HuH-7.5 (cell line): Measurements from ENCODE around the gene ADGRV1.
"Not testable (repeated sequence)": the region's sequence is repeated elsewhere in the genome, so short reads cannot be mapped to it uniquely, and the experiment has no call there.

Source experiments
- DNase-seq: peaks from one replicate; pipeline ENCODE4 v3.0.0; 2011; ENCODE audit warnings: low spot score

Gene ADGRV1

DNA sequence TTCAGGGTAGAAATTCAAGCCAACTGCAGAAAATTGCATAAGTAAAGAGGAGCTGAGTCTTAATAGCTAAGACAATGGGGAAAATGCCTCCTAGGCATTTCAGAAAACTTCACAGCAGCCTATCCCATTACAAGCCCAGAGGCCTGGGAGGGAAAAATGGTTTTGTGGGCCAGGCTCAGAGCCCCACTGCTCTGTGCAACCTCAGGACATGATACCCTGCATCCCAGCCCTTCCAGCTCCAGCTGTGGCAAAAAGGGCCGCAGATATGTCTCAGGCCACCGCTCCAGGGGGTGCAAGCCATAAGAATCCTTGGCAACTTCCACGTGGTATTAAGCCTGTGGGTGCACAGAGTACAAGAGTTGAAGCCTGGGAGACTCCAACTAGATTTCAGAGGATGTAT, 437.5 kb downstream of the ADGRV1 start:
- DNase-seq = no peak

DNA sequence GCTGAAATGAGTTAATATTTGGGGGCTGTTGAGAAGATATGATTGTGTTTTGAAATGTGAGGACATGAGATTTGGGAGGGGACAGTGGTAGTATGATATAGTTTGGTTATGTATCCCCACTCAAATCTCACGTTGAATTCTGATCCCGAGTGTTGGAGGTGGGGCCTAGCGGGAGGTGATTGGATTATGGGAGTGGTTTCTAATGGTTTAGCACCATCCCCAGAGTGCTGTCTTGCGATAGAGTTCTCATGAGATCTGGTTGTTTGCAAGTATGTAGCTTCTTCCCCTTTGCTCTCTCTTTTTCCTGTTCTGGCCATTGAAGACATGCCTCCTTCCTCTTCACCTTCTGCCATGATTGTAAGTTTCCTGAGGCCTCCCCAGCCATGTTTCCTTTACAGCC, 438.5 kb downstream of the ADGRV1 start:
- DNase-seq = no peak

DNA sequence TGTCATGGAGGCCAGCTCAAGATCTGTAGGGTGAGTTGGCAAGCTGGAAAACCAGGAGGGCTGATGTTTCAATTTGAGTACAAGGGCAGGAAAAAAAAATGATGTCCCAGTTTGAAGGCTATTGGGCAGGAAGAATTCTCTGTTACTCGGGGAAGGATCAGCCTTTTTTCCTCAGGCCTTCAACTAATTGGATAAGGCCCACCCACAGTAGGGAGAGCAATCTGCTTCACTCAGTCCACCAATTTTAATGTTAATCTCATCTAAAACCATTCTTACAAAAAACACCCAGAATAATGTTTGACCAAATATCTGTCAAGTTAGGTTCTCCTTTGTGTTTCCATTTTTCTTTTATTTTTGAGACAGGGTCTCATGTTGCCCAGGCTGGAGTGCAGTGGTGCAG, 442.1 kb downstream of the ADGRV1 start:
- DNase-seq = no peak

DNA sequence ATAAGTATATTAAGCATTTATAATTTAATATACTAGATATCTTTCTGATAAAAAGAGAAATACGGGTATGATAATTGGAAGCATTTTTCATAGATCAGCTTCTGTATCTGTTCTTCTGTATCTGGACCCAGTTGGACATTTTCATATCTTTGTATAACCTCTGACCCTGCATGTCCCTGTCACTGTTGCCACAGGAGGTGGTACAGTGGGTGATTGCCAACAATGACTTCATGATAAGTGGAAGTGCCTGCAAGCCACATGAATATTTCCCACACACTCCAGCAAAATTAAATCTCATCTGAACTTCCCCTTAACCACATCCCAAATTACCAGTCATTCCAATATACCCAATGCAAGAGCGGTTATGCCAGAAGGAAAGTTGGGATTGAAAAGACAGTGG, 448.1 kb downstream of the ADGRV1 start:
- no peak for DNase-seq

DNA sequence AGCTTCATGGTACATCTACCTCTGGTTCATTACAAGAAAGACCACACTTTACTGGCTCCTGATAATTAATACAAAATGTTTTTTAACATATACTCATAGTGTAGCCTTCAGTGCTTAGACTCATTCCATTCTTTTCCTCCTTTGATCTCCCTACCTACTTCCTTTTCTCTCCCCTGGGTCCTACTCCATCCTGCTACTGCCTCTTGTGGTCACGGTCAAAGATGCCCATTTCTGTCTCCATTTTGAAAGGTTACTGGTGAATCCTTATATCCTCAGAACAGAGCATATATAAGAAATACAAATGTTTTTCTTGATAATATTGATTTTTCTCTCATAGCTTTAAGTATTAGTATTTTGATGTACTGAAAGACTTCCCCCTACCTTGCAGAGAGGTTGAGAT, 448.7 kb downstream of the ADGRV1 start:
- no peak for DNase-seq

DNA sequence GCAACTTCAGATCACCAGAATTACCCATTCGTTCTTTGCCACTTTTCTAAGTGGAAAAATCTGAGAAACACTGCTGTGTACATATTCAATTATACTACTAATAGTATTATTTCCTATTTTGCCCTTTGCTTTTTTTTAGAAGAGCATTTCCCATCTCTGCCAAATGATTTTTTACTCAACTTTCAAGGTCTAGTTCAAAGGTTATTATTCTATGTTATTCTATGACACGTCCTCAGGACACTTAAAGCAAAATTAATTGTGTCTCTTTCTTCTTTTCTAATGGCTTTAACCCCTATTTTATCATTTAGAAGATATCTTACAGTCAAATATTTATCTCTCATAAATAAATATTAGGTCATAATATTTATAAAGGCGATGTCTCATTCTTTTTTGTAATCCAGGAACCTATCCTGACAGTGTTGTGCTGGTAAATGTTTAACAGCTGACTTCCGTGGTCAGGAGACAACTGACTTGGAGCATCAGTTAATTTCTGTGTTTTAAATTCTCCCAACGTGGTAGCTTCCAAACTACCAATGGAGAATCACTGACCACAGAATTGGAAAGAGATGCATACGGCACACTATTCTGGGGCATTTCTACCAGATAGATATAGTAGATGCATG, 449.3 kb downstream of the ADGRV1 start:
- DNase-seq = no peak

DNA sequence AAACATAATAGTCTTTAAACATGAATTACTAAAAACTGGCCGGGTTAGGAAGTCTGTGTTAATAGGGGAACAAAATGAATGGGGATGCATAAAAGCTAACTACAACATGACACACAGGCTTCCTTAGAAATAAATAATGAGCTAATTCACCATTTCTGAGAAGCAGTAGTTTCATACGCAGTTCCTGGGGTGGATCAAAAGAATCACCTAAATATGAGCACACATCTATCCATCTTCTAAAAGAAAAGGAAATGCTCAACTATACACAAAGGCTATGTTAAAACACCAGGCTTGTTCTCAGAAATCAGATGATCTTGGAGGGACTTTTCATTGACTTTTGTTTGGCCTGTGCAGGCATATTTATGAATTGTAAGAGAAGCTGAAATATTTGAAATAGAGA, 451.5 kb downstream of the ADGRV1 start:
- DNase-seq = no peak

DNA sequence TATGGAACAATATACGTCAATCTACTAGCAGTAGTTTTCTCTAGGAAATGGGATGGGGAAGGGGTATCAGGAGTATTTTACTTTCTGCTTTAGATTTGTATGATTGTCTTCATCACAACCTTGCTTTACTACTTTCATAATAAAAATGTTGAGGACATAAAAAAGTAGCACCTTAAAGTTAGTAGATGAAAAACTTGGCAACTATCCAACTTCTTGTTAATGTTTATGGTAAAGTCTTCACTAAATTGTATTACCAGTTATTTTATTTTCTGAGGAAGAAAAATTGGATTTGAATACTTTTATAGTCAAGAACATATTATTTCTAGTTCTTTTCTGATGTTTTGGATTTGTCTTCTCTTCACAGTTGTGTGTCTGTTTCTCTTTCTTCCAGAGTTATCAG, 452.4 kb downstream of the ADGRV1 start:
- no peak for DNase-seq

DNA sequence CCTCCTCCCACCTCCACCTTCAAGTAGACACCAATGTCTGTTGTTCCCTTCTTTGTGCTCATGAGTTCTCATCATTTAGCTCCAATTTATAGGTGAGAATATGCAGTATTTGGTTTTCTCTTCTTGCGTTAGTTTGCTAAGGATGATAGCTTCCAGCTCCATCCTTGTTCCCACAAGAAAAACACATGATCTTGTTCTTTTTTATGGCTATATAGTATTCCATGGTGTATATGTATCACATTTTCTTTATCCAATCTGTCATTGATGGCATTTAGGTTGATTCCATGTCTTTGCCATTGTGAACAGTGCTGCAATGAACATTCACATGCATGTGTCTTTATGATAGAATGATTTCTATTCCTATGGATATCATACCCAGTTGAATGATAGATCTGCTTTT, 454.3 kb downstream of the ADGRV1 start:
- DNase-seq = not testable (repeated sequence)

DNA sequence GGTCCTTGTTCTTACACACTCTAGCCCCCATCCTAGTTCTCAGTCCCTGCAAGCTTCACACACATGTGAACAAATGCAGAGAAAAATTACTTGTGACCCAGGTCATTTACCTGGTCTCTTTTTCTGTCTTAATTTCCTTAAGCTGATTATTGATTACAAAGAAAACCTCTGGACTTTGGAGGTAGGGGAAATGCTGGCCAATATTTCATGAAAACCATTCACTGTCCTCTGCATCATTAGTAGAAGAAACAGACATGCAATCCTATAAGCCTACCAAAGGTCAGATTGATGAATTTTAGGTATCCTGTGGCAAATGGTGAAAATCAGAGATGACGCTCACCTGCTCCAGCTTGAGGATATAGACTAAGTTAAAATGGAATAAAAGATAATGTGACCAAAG, 457.7 kb downstream of the ADGRV1 start:
- no peak for DNase-seq

DNA sequence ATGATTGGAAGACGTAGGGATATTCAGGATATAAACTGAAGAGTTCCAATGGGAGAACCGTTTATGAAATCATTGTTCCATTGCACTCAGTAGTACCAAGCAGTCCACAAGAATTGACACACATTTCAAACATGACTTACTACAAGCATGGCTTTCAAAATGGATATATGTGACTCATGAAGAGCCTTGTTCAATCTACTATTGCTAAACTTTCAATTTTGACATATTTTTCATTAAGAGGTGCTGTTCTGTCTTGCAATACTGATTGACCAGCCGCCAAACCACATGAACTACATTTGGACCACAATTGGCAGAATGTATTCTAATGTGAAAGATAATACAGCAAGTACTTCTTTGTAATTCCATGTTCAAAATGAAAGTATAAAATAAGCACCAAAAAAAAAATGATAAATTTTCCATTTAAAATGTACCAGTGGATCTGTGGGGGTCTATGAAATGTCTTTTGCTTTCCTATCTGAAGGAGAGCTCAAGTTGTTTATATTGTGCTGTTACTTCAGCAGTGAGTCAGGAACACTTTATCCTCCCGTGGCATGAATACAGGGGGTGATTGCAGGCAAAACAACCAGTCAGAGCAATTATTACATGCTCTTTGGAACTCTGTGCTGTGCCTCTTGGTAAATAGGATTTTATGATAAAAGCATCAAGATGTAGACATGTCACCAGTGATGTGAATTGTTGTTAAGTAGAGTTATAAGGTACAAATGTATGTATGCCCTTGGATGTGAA, 458.5 kb downstream of the ADGRV1 start:
- no peak for DNase-seq

DNA sequence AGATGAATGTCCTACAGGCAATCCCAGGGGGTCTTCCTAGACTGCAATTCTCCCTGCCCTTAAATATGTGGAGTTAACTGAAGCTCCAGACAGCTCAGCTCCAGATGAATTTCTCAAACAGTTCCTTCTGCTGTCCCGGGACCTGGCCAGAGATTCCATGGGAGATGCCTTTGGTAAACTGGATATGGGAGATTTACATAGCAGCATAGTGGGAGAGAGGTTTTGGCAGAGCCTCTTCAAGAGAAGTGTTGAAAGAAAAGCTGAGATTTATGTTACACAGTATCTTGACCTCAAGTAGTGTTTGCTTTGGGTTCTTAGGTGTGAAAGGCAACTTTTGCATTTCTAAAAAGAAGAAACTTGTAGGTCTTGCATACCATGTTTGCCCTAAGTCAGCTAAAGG, 459.6 kb downstream of the ADGRV1 start:
- DNase-seq = no peak

DNA sequence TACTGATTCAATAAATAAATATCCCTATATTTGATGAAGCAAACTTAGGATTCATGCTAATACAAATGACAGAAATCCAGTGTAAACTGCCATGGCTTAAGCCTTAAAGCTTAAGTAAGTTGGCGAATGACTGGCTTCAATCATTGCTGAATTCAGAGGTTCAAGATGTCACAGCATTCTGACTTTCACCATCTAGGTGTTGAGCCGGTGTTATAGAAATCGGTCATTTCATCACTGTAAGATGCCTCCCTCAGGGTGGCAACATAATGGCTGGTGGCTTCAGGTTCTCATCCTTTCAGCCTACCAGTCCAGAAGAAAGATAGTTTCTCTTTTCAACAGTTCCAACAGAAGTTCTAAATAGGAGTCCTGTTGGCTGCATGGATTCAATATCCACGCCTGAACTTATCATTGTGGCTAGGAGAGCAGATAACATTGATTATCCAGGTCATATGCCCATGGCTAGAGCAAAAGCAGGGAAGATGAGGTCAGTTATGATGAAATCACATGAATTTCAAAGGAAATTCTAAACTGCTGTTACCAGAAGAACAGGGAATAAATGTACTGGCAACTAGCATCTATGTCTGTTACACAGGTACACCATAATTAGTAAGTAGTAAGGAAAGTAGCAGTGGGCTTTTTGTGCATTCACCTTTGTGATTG, 460.2 kb downstream of the ADGRV1 start:
- DNase-seq = no peak

DNA sequence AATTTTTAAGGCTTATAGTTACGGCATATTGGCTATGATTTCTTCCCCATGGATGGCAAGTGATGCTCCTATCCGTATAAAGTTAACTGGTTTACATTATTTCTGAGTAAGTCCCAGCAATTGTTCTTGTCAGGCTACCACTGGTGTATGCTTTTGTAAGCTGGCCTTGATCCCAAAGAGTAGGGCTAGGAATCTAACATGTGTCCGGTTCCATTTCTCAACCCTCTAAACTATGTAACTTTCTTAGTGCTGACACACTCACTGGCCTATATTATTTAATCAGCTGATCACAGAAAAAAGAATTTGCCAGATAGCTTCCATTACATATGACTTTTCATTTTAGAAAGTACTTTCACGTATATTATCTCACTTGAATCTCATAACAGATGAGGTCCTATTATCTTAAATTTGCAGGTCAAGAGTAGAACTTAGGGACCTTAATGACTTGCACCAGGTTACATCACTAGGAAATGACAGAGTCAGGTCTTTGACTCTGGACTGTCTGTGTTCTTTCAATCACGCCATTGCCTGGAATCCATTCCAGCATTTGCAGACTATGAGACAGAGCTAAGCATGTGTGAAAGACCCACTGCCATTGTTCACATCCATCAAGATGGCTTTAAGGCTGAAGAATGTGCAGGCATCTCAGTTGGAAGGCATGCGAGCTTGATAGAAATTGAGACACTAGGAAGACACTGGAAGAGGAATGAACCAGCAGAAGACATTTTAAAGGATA, 461.6 kb downstream of the ADGRV1 start:
- no peak for DNase-seq

DNA sequence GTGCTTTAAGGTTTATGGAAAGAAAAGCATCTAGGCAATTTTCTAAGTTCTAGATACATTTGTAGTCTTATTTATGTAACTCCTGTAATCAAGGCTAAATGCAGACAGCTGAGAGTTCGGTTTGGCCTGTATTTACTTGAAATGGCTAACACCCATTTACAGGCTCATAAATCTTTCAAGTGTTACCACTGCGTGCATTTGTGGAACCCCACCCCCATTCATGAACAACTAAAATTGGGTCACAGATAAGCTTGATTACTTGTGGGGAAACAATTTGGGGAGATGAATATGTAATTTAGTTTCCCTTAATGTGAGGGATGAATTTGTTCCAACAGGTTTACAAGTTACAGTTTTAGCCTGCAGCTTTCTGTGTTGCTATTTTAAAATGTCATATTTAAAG, 463.9 kb downstream of the ADGRV1 start:
- no peak for DNase-seq

DNA sequence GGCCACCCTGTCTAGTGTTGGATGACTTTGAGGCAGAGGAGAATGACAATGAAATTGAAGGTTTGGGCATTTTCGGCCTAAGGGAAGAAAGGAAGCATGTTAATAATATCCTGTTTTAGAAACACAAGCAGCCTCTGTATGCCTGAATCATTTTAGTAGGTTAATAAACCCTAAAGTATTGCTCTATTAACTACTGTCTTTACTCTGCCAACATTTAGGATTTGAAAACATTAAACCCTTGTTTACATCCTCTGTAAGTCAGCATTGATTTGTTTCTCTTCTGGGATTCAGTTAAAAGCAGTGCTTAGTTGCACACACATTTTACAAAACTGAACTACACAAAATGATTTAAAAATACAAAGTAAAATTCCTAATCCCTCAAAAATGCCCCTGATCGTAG, 465.6 kb downstream of the ADGRV1 start:
- no peak for DNase-seq

DNA sequence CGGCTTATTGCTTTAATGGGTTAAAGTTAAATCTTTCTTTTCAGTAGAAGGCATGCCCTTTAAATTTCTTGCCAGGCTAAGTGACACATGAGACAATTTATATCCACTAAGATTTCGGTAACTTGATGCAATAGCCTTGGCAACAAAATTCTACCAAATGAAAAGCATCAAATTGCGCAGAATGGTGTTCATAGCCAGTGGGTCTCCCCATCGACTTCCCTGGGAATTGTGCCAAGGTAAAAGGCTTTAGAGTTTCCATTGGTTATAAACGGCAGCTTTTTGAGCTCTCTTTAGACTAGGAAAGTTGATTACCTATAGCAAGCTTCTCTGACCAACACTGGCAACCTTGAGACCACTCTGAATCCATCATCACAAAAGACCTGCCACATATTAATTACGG, 466.1 kb downstream of the ADGRV1 start:
- no peak for DNase-seq

DNA sequence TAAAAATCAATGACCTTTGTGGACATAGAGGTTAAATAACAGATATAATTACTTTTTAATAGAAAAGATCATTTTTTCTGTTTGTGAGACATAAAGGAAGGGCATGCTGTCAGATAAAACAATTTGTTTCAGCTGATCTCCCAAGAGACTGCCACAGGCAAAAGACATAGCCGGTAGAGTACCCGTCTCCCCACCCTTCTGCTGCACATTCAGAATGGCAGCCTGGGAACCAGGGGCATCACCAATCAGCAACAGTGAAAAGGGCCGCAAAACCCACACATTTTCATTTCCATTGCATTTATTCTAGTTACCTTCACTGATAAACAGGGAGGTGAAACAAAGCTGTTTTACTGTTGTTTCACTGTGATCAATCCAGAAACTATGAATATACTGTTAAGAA, 466.9 kb downstream of the ADGRV1 start:
- DNase-seq = no peak

DNA sequence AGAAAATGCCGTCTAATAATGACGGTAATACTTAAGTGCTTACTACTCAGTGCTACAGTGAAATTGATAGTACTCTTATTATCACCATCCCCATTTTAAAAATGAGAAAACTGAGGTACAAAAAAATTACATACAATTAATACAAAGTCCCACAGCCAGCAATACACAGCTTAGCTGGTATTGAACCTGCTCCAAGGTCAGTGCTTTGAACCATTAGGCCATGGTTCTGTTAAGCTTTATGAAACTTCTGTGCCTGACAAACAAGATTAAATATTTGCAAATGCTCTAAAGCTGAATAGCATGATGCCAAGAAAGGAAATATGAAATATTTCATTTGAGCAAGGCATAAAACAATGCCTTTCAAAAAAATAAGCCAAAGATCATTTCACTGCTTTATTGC, 467.4 kb downstream of the ADGRV1 start:
- DNase-seq = no peak

DNA sequence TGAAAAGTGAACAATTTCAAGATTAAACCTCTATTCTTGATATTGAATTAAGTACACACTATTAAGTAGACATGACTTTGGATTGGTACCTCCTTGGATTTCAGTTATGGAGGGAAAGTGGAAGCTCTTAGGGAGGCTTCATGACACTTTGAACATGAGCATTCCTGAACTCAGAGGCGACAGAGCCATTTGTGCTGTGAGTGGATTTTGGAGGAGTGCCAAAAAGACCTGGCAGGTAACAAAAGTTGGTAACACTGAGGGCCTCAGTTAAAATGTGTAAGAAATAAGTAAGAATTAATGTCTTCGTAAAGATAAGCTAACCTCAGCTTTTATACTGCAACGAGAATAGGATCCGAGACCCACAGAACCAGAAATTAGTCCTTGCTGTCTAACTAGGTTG, 467.9 kb downstream of the ADGRV1 start:
- DNase-seq = no peak

DNA sequence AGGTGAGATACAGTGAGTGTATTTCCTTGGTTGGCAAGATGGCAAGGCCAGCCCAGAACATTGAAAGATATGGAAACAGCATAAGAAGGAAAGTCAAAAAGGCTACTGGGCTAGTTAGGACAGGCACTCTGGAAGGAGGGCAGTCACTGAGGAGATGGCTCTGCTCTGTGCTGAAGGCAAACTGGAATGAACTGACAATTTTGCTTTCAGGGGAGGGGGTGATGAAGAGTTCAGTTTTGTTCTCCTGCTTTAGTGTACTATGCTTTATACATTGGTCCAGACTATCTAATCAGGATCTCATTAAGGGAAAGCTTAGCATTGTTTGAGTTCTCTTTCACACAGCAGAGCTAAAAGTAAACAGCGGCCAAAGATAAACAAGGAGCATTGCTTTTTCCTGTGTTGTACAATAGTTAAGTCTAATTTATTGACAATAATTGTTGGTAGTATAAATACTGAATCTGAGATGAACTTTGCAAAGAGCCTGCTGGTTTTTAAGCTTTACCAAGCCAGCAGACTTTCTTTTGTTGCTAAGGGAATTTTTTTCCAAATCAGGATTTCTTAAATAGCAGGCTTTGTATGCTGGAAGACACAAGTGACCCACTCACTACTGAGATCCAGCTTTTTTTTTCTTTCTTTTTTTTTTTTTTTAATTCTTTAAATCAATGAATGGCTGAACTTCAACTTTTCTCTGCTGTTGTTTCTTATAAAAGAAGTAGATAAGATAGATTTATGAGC, 469.0 kb downstream of the ADGRV1 start:
- DNase-seq = no peak

DNA sequence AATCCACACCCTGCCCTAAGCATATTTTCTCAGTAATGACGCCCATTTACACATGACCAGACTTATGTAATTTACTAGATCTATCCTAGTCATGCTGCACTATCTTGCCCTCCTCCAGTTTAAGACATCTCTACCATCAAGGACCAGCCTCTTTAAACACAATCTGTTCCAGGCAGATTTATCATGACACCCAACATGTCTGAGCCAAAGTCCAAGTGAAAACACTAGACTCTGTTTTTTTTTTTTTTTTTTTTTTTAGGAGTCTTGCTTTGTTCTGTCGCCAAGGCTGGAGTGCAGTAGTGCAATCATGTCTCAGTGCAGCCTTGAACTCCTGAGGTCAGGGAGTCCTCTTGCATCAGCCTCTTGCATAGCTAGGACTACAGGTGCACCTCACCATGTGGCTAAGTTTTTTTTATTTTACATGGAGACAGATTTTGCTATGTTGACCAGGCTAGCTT, 469.9 kb downstream of the ADGRV1 start:
- DNase-seq = no peak
